ENCODE measurements around the gene TMEM202.
"Not testable (repeated sequence)": the region's sequence is repeated elsewhere in the genome, so short reads cannot be mapped to it uniquely, and the experiment has no call there.

TMEM202 gene

GRCh38 chr15:72397796-72398588 is at the start of gene TMEM202:
Gene TMEM202 (plus strand): TSS chr15:72398305. CDS start chr15:72398327, 22 bp downstream.
- DNase-seq: no peak

GRCh38 chr15:72353266-72353665 is 44.8 kb upstream of the TMEM202 start:
- no peak for DNase-seq

- DNase-seq: no peak
Measured at GRCh38 chr15:72354496-72354895, 43.6 kb upstream of the TMEM202 start.

- no peak for DNase-seq
Measured at GRCh38 chr15:72358121-72358520, 40.0 kb upstream of the TMEM202 start.

- DNase-seq: no peak
Measured at GRCh38 chr15:72358650-72359171, 39.4 kb upstream of the TMEM202 start.

GRCh38 chr15:72361176-72361575 is 36.9 kb upstream of the TMEM202 start:
- DNase-seq: no peak

GRCh38 chr15:72365844-72366243 is 32.3 kb upstream of the TMEM202 start:
- no peak for DNase-seq

GRCh38 chr15:72368325-72368724 is 29.8 kb upstream of the TMEM202 start:
- DNase-seq: no peak

GRCh38 chr15:72368899-72369298 is 29.2 kb upstream of the TMEM202 start:
- DNase-seq: no peak

- DNase-seq: no peak
Measured at GRCh38 chr15:72369964-72370363, 28.1 kb upstream of the TMEM202 start.

- no peak for DNase-seq
Measured at GRCh38 chr15:72372361-72372760, 25.7 kb upstream of the TMEM202 start.

- no peak for DNase-seq
Measured at GRCh38 chr15:72375501-72375845, 22.6 kb upstream of the TMEM202 start.

GRCh38 chr15:72375846-72376581 is 22.1 kb upstream of the TMEM202 start, which contains the start of gene HEXA:
Gene HEXA (minus strand): TSS chr15:72376014. CDS start chr15:72375972, 42 bp downstream.
- peak; percentile 55 for DNase-seq

- no peak for DNase-seq
Measured at GRCh38 chr15:72377331-72377730, 20.8 kb upstream of the TMEM202 start.

- DNase-seq: not testable (repeated sequence)
Measured at GRCh38 chr15:72379106-72379505, 19.0 kb upstream of the TMEM202 start.

GRCh38 chr15:72379856-72380430 is 18.2 kb upstream of the TMEM202 start:
- DNase-seq: no peak

- DNase-seq: no peak
Measured at GRCh38 chr15:72380743-72381142, 17.4 kb upstream of the TMEM202 start.

- no peak for DNase-seq
Measured at GRCh38 chr15:72382146-72382545, 16.0 kb upstream of the TMEM202 start.

- no peak for DNase-seq
Measured at GRCh38 chr15:72387741-72388140, 10.4 kb upstream of the TMEM202 start.

GRCh38 chr15:72389231-72389630 is 8.9 kb upstream of the TMEM202 start:
- no peak for DNase-seq

- DNase-seq: not testable (repeated sequence)
Measured at GRCh38 chr15:72396331-72396730, 1.8 kb upstream of the TMEM202 start.

GRCh38 chr15:72398648-72399047 is 543 bp downstream of the TMEM202 start:
- DNase-seq: no peak

GRCh38 chr15:72402726-72403125 is 4.6 kb downstream of the TMEM202 start:
- no peak for DNase-seq

GRCh38 chr15:72404356-72404755 is 6.3 kb downstream of the TMEM202 start:
- no peak for DNase-seq

All from DMS79 treated with DMSO at 0.1 percent for 48 hours (cell line).